Measurements from ENCODE around the gene MYT1. TPM values are rescaled to one million over a fixed set of nuclear protein-coding genes. Genes with fewer than 3 reads are reported as not detected.
A peak's percentile ranks its signal among the peaks of the same experiment; 100 is the strongest.
"Not testable (repeated sequence)": the region's sequence is repeated elsewhere in the genome, so short reads cannot be mapped to it uniquely, and the experiment has no call there.

Gene MYT1
- polyA plus RNA-seq, 3 donors from 2014 or later, result not detected

- not testable (repeated sequence) for H3K4me3 Mint-ChIP-seq; DNase-seq; H3K27me3 Mint-ChIP-seq (ENCODE audit: low read depth in 3 of 3); H3K27ac Mint-ChIP-seq; H3K9me3 Mint-ChIP-seq; H3K36me3 Mint-ChIP-seq
- peaks cover 23 to 45% of the 10 kb centered on the region in 2 donors for H3K4me1 Mint-ChIP-seq
These were observed 14.7 kb downstream of the MYT1 start for GRCh38 chr20:64178925-64179324.

- Mint-ChIP-seq H3K27me3 (ENCODE audit: low read depth in 3 of 3) (peaks cover 2 to 3% (median 3%) of the 10 kb centered on the region in 3 donors), H3K27ac (peak overlapping the region in 1 of 6 donors; percentile 77), H3K4me3 (peak overlapping the region in 4 of 5 donors; percentile 31 to 72 (median 66)), H3K4me1 (peaks cover 32 to 54% of the 10 kb centered on the region in 2 donors), H3K9me3 (no peaks in the 10 kb centered on the region), H3K36me3 (no peaks in the 10 kb centered on the region)
- no peak for DNase-seq
These were observed 15.6 kb downstream of the MYT1 start for GRCh38 chr20:64179805-64180204.

- peak; percentile 33 to 58 (median 55) for DNase-seq
- H3K9me3 Mint-ChIP-seq, result no peaks in the 10 kb centered on the region
- H3K4me1 Mint-ChIP-seq, result peaks cover 41 to 62% of the 10 kb centered on the region in 2 donors
- H3K27ac Mint-ChIP-seq, result peak overlapping the region; percentile 14 to 80 (median 70)
- H3K27me3 Mint-ChIP-seq (ENCODE audit: low read depth in 3 of 3), result peaks cover 3 to 6% (median 5%) of the 10 kb centered on the region in 3 donors
- no peaks in the 10 kb centered on the region for H3K36me3 Mint-ChIP-seq
- peak overlapping the region; percentile 64 to 74 (median 68) for H3K4me3 Mint-ChIP-seq
These were observed 16.4 kb downstream of the MYT1 start for GRCh38 chr20:64180673-64181072.

GRCh38 chr20:64181391-64181790 lies 17.1 kb downstream of the MYT1 start:
- no peaks in the 10 kb centered on the region for H3K36me3 Mint-ChIP-seq
- peaks cover 3 to 6% (median 5%) of the 10 kb centered on the region in 3 donors for H3K27me3 Mint-ChIP-seq (ENCODE audit: low read depth in 3 of 3)
- H3K4me3 Mint-ChIP-seq, result peak overlapping the region in 2 of 5 donors; percentile 58 to 64
- H3K4me1 Mint-ChIP-seq, result peaks cover 46 to 69% of the 10 kb centered on the region in 2 donors
- H3K27ac Mint-ChIP-seq, result peak overlapping the region in 4 of 6 donors; percentile 16 to 80 (median 54)
- no peak for DNase-seq
- H3K9me3 Mint-ChIP-seq, result peaks cover 0 to 1% (median 0%) of the 10 kb centered on the region in 6 donors

GRCh38 chr20:64182146-64182865 lies 18.1 kb downstream of the MYT1 start:
- Mint-ChIP-seq H3K27ac (no peak overlapping the region), H3K36me3 (no peaks in the 10 kb centered on the region)

GRCh38 chr20:64183313-64183712 lies 19.1 kb downstream of the MYT1 start:
- DNase-seq, result no peak
- peaks cover 46 to 71% of the 10 kb centered on the region in 2 donors for H3K4me1 Mint-ChIP-seq
- H3K27ac Mint-ChIP-seq, result peak overlapping the region in 1 of 6 donors; percentile 40

More at GRCh38 chr20:64182146-64182865, 18.1 kb downstream of the MYT1 start:
- peaks cover 0 to 3% (median 0%) of the 10 kb centered on the region in 6 donors for H3K9me3 Mint-ChIP-seq
- no peak overlapping the region for H3K4me3 Mint-ChIP-seq
- H3K27me3 Mint-ChIP-seq (ENCODE audit: low read depth in 3 of 3), result peaks cover 2 to 6% (median 5%) of the 10 kb centered on the region in 3 donors
- H3K4me1 Mint-ChIP-seq, result peaks cover 46 to 71% of the 10 kb centered on the region in 2 donors
- DNase-seq, result no peak

GRCh38 chr20:64184795-64185194 lies 20.5 kb downstream of the MYT1 start:
- peak in 2 of 3 donors; percentile 14 to 45 for DNase-seq
- peaks cover 0 to 3% (median 0%) of the 10 kb centered on the region in 6 donors for H3K9me3 Mint-ChIP-seq
- peaks cover 6 to 8% (median 7%) of the 10 kb centered on the region in 3 donors for H3K27me3 Mint-ChIP-seq (ENCODE audit: low read depth in 3 of 3)
- H3K27ac Mint-ChIP-seq, result peak overlapping the region; percentile 14 to 85 (median 74)
- peak overlapping the region; percentile 46 to 71 (median 57) for H3K4me3 Mint-ChIP-seq
- H3K4me1 Mint-ChIP-seq, result peaks cover 43 to 65% of the 10 kb centered on the region in 2 donors
- no peaks in the 10 kb centered on the region for H3K36me3 Mint-ChIP-seq

More at GRCh38 chr20:64183313-64183712, 19.1 kb downstream of the MYT1 start:
- H3K36me3 Mint-ChIP-seq, result no peaks in the 10 kb centered on the region
- H3K4me3 Mint-ChIP-seq, result peak overlapping the region in 2 of 5 donors; percentile 11 to 25
- peaks cover 0 to 3% (median 0%) of the 10 kb centered on the region in 6 donors for H3K9me3 Mint-ChIP-seq
- peaks cover 3 to 6% (median 5%) of the 10 kb centered on the region in 3 donors for H3K27me3 Mint-ChIP-seq (ENCODE audit: low read depth in 3 of 3)

GRCh38 chr20:64185276-64185900 lies 21.1 kb downstream of the MYT1 start:
- Mint-ChIP-seq H3K27me3 (ENCODE audit: low read depth in 3 of 3) (peaks cover 6 to 8% (median 7%) of the 10 kb centered on the region in 3 donors), H3K4me3 (peak overlapping the region; percentile 46 to 71 (median 57)), H3K9me3 (peaks cover 0 to 3% (median 0%) of the 10 kb centered on the region in 6 donors)

GRCh38 chr20:64186071-64186598 lies 21.9 kb downstream of the MYT1 start:
- Mint-ChIP-seq H3K27me3 (ENCODE audit: low read depth in 3 of 3) (peaks cover 6 to 8% (median 7%) of the 10 kb centered on the region in 3 donors), H3K36me3 (no peaks in the 10 kb centered on the region), H3K4me1 (peaks cover 31 to 51% of the 10 kb centered on the region in 2 donors), H3K27ac (peak overlapping the region in 4 of 6 donors; percentile 65 to 85 (median 82)), H3K9me3 (peaks cover 0 to 3% (median 0%) of the 10 kb centered on the region in 6 donors), H3K4me3 (peak overlapping the region in 2 of 5 donors; percentile 46 to 71)
- DNase-seq, result no peak

More at GRCh38 chr20:64185276-64185900, 21.1 kb downstream of the MYT1 start:
- H3K36me3 Mint-ChIP-seq, result no peaks in the 10 kb centered on the region
- peak in 2 of 3 donors; percentile 24 to 36 for DNase-seq
- peaks cover 37 to 59% of the 10 kb centered on the region in 2 donors for H3K4me1 Mint-ChIP-seq
- peak overlapping the region; percentile 14 to 85 (median 74) for H3K27ac Mint-ChIP-seq

GRCh38 chr20:64187213-64187612 lies 23.0 kb downstream of the MYT1 start:
- not testable (repeated sequence) for DNase-seq, H3K9me3 Mint-ChIP-seq, H3K36me3 Mint-ChIP-seq, H3K4me3 Mint-ChIP-seq, H3K27ac Mint-ChIP-seq
- Mint-ChIP-seq H3K27me3 (ENCODE audit: low read depth in 3 of 3) (peaks cover 4 to 15% (median 8%) of the 10 kb centered on the region in 3 donors), H3K4me1 (peaks cover 23 to 41% of the 10 kb centered on the region in 2 donors)

GRCh38 chr20:64188091-64188490 lies 23.8 kb downstream of the MYT1 start:
- peaks cover 23 to 37% of the 10 kb centered on the region in 2 donors for H3K4me1 Mint-ChIP-seq
- DNase-seq, result no peak
- H3K36me3 Mint-ChIP-seq, result no peaks in the 10 kb centered on the region
- no peak overlapping the region for H3K4me3 Mint-ChIP-seq
- peak overlapping the region in 1 of 6 donors; percentile 22 for H3K27ac Mint-ChIP-seq
- peaks cover 0 to 3% (median 0%) of the 10 kb centered on the region in 6 donors for H3K9me3 Mint-ChIP-seq
- peaks cover 4 to 14% (median 9%) of the 10 kb centered on the region in 3 donors for H3K27me3 Mint-ChIP-seq (ENCODE audit: low read depth in 3 of 3)

GRCh38 chr20:64188682-64189529 lies 24.7 kb downstream of the MYT1 start:
- Mint-ChIP-seq H3K4me1 (peaks cover 23 to 33% of the 10 kb centered on the region in 2 donors), H3K36me3 (no peaks in the 10 kb centered on the region), H3K27ac (peak overlapping the region in 1 of 6 donors; percentile 77), H3K9me3 (peaks cover 0 to 3% (median 0%) of the 10 kb centered on the region in 6 donors), H3K4me3 (no peak overlapping the region), H3K27me3 (ENCODE audit: low read depth in 3 of 3) (peaks cover 4 to 14% (median 9%) of the 10 kb centered on the region in 3 donors)
- DNase-seq, result no peak

GRCh38 chr20:64189530-64189966 lies 25.3 kb downstream of the MYT1 start:
- Mint-ChIP-seq H3K4me1 (peaks cover 17 to 27% of the 10 kb centered on the region in 2 donors), H3K27me3 (ENCODE audit: low read depth in 3 of 3) (peaks cover 7 to 14% (median 9%) of the 10 kb centered on the region in 3 donors), H3K4me3 (no peak overlapping the region), H3K9me3 (peaks cover 0 to 3% (median 0%) of the 10 kb centered on the region in 6 donors), H3K27ac (no peak overlapping the region), H3K36me3 (no peaks in the 10 kb centered on the region)
- no peak for DNase-seq
